CD14-positive monocyte (primary cell): ENCODE data around the gene PTPRN2. TPM values are rescaled to one million over a fixed set of nuclear protein-coding genes. Genes with fewer than 3 reads are reported as not detected.

ENCODE experiments used
- DNase-seq, 3 donors: peaks; one replicate each; pipeline ENCODE4 v3.0.0-alpha.2; 2011 to 2022
- H2AFZ ChIP-seq: 2 replicates; pipeline ENCODE4 v1.6.0; 2012; ENCODE audit warnings: mild to moderate bottlenecking, low read depth, low read length, inconsistent platforms; ENCODE audit not compliant: insufficient read depth, poor library complexity, severe bottlenecking
- H3K27ac ChIP-seq, 2 donors: 1 replicate in 1 of 2; 2 replicates in 1 of 2; pipeline ENCODE4 v1.5.1; 2012 to 2013; ENCODE audit warnings: low read length in 2 of 2, control low read depth in 1 of 2, inconsistent platforms in 1 of 2, low read depth in 1 of 2, mild to moderate bottlenecking in 1 of 2
- H3K27me3 ChIP-seq, 2 donors: one replicate each; pipeline versions ENCODE4 v1.6.0 to v1.6.1; 2011 to 2013; ENCODE audit warnings: low read length in 2 of 2; ENCODE audit not compliant: control insufficient read depth in 2 of 2, insufficient read depth in 2 of 2
- H3K36me3 ChIP-seq, 2 donors: replicated peaks in 1 of 2; 1 replicate in 1 of 2; 2 replicates in 1 of 2; pipeline versions ENCODE4 v1.5.1 to v1.6.1; 2012 to 2013; ENCODE audit warnings: low read length in 2 of 2, control low read depth in 1 of 2, inconsistent platforms in 1 of 2, mild to moderate bottlenecking in 1 of 2; ENCODE audit not compliant: insufficient read depth in 2 of 2, control insufficient read depth in 1 of 2
- H3K4me1 ChIP-seq, 2 donors: 1 replicate in 1 of 2; 2 replicates in 1 of 2; pipeline versions ENCODE4 v1.5.1 to v1.6.1; 2012 to 2013; ENCODE audit warnings: low read length in 2 of 2, control low read depth in 1 of 2, inconsistent platforms in 1 of 2, mild to moderate bottlenecking in 1 of 2, moderate library complexity in 1 of 2; ENCODE audit not compliant: insufficient read depth in 2 of 2, control insufficient read depth in 1 of 2
- H3K4me2 ChIP-seq: replicated peaks from 2 replicates; pipeline ENCODE3; 2012; ENCODE audit warnings: low read length, moderate library complexity, mild to moderate bottlenecking; ENCODE audit not compliant: poor library complexity, severe bottlenecking; ENCODE audit errors: extremely low read depth
- H3K4me3 ChIP-seq, 3 experiments: fragments of 200-600 bp in 1 of 3; sonication (generic) in 1 of 3; replicated peaks in 1 of 3; 1 replicate in 2 of 3; 2 replicates in 1 of 3; pipeline ENCODE4 v1.5.1; 2011 to 2013; ENCODE audit warnings: low read length in 3 of 3, mild to moderate bottlenecking in 3 of 3, control low read depth in 2 of 3, low read depth in 2 of 3, inconsistent platforms in 1 of 3, moderate library complexity in 1 of 3
- H3K79me2 ChIP-seq: 2 replicates; pipeline ENCODE4 v1.6.0; 2012; ENCODE audit warnings: mild to moderate bottlenecking, control low read depth, inconsistent platforms, low read length, moderate library complexity; ENCODE audit not compliant: insufficient read depth
- H3K9ac ChIP-seq: 2 replicates; pipeline ENCODE4 v1.6.0; 2017; ENCODE audit warnings: low read length, mild to moderate bottlenecking; ENCODE audit not compliant: insufficient read depth, poor library complexity, severe bottlenecking
- H3K9me3 ChIP-seq, 2 donors: replicated peaks in 1 of 2; 1 replicate in 1 of 2; 2 replicates in 1 of 2; pipeline versions ENCODE4 v1.5.1 to v1.6.1; 2012 to 2013; ENCODE audit warnings: low read length in 2 of 2, control low read depth in 1 of 2; ENCODE audit not compliant: control insufficient read depth in 1 of 2, insufficient read depth in 1 of 2
- H4K20me1 ChIP-seq: 2 replicates; pipeline ENCODE4 v1.6.0; 2012; ENCODE audit warnings: mild to moderate bottlenecking, low read length, control low read depth, moderate library complexity; ENCODE audit not compliant: insufficient read depth
- H3K27ac Mint-ChIP-seq, 7 donors: one replicate each; pipeline ENCODE4 v1.8.0; 2020; ENCODE audit warnings: mild to moderate bottlenecking in 7 of 7, mixed read lengths in 7 of 7, moderate library complexity in 6 of 7, inconsistent platforms in 2 of 7
- H3K27me3 Mint-ChIP-seq, 3 donors: one replicate each; pipeline ENCODE4 v1.8.0; 2021 to 2022; ENCODE audit warnings: low read depth in 3 of 3, mild to moderate bottlenecking in 3 of 3, mixed read lengths in 3 of 3, moderate library complexity in 3 of 3, inconsistent platforms in 1 of 3
- H3K36me3 Mint-ChIP-seq, 2 donors: one replicate each; pipeline ENCODE4 v1.8.0; 2020; ENCODE audit warnings: mixed read lengths in 2 of 2, inconsistent platforms in 1 of 2, mild to moderate bottlenecking in 1 of 2
- H3K4me1 Mint-ChIP-seq: one replicate; pipeline ENCODE4 v1.8.0; 2020; ENCODE audit warnings: mild to moderate bottlenecking, mixed read lengths
- H3K4me3 Mint-ChIP-seq, 2 donors: one replicate each; pipeline ENCODE4 v1.8.0; 2020; ENCODE audit warnings: mild to moderate bottlenecking in 2 of 2, mixed read lengths in 2 of 2, moderate library complexity in 1 of 2
- H3K9me3 Mint-ChIP-seq, 7 donors: one replicate each; pipeline ENCODE4 v1.8.0; 2020 to 2022; ENCODE audit warnings: mixed read lengths in 7 of 7, mild to moderate bottlenecking in 6 of 7, moderate library complexity in 6 of 7, inconsistent platforms in 2 of 7
- WGBS: methylation state at CpG from one replicate; pipeline ENCODE4 v1.1.5; 2013; ENCODE audit warnings: missing lambda C conversion rate; ENCODE audit not compliant: insufficient coverage; 5-methylcytosine and 5-hydroxymethylcytosine counted together
- intact Hi-C, 2 donors: fragments of 100-400 bp; cut with micrococcal nuclease; formaldehyde crosslinking; loops; one replicate each; pipeline versions ENCODE4 v1.15.0 to v1.15.1; 2023
- polyA plus RNA-seq, 3 donors: library from polyadenylated mRNA; depleted of rRNA in 1 of 3; unstranded in 2 of 3; stranded (reverse) in 1 of 3; fragments of 300-500 nt in 2 of 3; fragments of >200 nt in 1 of 3; fragmentation: Illumina TruSeq in 2 of 3; gene quantifications; 1 replicate in 2 of 3; 2 replicates in 1 of 3; pipeline ENCODE4 v1.2.3, GENCODE V29; 2012 to 2021
- TF ChIP-seq, protein P1 (sequence below): fragments of 200-600 bp; IDR thresholded peaks from one replicate; pipeline ENCODE4 v1.8.0; 2022; ENCODE audit warnings: antibody characterized with exemption, mild to moderate bottlenecking

PTPRN2 gene
- polyA plus RNA-seq, 3 donors: 0.25 to 1.4 (median 0.97) TPM

DNA sequence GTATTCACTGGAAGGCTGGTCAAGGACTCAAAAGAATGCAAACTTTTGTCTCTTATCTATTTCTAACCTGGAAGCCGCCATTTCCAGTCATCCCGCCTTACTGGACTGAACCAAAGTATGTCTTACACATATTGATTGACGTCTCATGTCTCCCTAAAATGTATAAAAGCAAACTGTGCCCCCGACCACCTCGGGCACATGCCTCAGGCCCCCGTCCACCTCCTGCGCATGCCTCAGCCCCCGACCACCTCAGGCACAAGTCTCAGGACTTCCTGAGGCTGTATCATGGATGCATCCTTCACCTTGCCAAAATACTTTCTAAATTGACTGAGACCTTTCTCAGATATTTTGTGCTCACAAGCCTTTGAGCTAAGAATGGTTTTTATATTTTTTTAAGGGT lies 148.6 kb downstream of the PTPRN2 start:
- no peak overlapping the region for H2AFZ ChIP-seq
- no peaks in the 10 kb centered on the region for H3K36me3 ChIP-seq
- no peaks in the 10 kb centered on the region for H3K27me3 ChIP-seq
- H3K36me3 Mint-ChIP-seq: no peaks in the 10 kb centered on the region
- no peak overlapping the region for H3K4me2 ChIP-seq
- H3K79me2 ChIP-seq: no peaks in the 10 kb centered on the region
- H3K27ac ChIP-seq: no peak overlapping the region
- H3K9me3 ChIP-seq: no peaks in the 10 kb centered on the region
- WGBS: 70% methylated on average over 5 of the region's 8 CpGs
- no peaks in the 10 kb centered on the region for H3K4me1 Mint-ChIP-seq
- DNase-seq: no peak
- TF ChIP-seq, protein P1, sequence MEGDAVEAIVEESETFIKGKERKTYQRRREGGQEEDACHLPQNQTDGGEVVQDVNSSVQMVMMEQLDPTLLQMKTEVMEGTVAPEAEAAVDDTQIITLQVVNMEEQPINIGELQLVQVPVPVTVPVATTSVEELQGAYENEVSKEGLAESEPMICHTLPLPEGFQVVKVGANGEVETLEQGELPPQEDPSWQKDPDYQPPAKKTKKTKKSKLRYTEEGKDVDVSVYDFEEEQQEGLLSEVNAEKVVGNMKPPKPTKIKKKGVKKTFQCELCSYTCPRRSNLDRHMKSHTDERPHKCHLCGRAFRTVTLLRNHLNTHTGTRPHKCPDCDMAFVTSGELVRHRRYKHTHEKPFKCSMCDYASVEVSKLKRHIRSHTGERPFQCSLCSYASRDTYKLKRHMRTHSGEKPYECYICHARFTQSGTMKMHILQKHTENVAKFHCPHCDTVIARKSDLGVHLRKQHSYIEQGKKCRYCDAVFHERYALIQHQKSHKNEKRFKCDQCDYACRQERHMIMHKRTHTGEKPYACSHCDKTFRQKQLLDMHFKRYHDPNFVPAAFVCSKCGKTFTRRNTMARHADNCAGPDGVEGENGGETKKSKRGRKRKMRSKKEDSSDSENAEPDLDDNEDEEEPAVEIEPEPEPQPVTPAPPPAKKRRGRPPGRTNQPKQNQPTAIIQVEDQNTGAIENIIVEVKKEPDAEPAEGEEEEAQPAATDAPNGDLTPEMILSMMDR: no peak
- no peaks in the 10 kb centered on the region for H3K4me1 ChIP-seq
- H3K9ac ChIP-seq: no peak overlapping the region
- intact Hi-C loops: no loop called here
- H3K4me3 Mint-ChIP-seq: no peak overlapping the region
- no peaks in the 10 kb centered on the region for H4K20me1 ChIP-seq
- H3K27ac Mint-ChIP-seq: no peak overlapping the region
- peaks cover 2 to 13% (median 7%) of the 10 kb centered on the region in 7 donors for H3K9me3 Mint-ChIP-seq
- H3K27me3 Mint-ChIP-seq: peaks cover 6 to 12% (median 11%) of the 10 kb centered on the region in 3 donors
- H3K4me3 ChIP-seq: no peak overlapping the region

DNA sequence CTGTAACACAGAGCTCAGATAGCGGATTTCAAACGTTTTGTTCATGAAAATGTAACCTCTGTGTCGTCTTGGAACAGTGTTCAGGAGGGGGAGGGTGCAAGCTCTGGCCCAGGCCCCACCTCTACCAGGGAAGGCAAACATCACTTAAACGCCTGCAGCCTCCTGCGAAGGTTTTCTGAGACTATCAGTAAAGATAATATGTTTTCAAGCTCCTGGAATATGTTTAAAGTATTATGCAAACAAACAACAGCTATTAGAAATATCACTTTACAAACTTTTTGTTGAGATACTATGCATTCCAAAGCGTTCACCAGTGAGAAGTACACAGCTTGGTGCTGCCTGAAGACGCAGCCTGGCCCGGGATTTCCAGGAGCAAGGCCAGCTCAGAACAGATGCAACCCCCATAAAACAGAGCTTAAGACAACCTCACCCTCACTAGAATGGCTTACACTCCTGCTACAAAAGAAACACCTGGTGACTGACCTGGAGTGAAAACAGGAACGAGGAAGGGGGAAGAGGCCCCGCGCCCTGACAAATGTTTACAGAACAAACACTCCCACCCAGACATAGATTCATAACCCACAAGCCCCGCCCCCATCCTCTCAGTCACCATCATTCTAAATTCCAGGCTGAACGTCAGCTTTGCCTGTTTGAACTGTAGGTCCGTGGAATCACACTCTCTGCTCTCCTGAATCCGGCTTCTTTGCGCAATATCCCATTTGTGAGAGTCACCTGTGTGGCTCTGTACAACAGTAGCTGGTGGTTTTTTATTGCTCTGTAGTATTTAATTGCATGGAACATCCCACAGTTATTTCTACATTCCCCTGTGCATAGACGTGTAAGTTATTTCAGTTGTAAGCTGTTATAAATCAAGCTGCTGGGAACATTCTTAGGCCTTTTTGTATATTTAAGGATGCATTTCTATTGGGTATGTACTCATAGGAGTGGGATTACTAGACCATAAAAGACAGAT lies 155.0 kb downstream of the PTPRN2 start:
- no peak overlapping the region for H3K4me3 Mint-ChIP-seq
- 29% methylated on average over 5 of the region's 17 CpGs for WGBS
- Histone ChIP-seq H3K9ac (no peak overlapping the region), H3K27ac (no peak overlapping the region), H3K36me3 (no peaks in the 10 kb centered on the region), H2AFZ (no peak overlapping the region), H3K27me3 (no peaks in the 10 kb centered on the region), H4K20me1 (no peaks in the 10 kb centered on the region), H3K4me1 (peaks cover 0 to 5% of the 10 kb centered on the region in 2 donors), H3K9me3 (no peaks in the 10 kb centered on the region), H3K79me2 (no peaks in the 10 kb centered on the region), H3K4me2 (no peak overlapping the region), H3K4me3 (no peak overlapping the region)
- peaks cover 0 to 3% (median 0%) of the 10 kb centered on the region in 7 donors for H3K9me3 Mint-ChIP-seq
- intact Hi-C loops: no loop called here
- no peak overlapping the region for H3K27ac Mint-ChIP-seq
- H3K27me3 Mint-ChIP-seq: peaks cover 5 to 12% (median 6%) of the 10 kb centered on the region in 3 donors
- no peak for DNase-seq
- peaks cover 5% of the 10 kb centered on the region for H3K4me1 Mint-ChIP-seq
- TF ChIP-seq, protein P1: no peak
- H3K36me3 Mint-ChIP-seq: no peaks in the 10 kb centered on the region
